Pancreas (tissue), 10 donors: Measurements from ENCODE around the gene NFATC3. TPM values are rescaled to one million over a fixed set of nuclear protein-coding genes. Genes with fewer than 3 reads are reported as not detected.

Experiments
- ATAC-seq, 4 donors: fragments of 200-7000 bp; cut with Tn5 transposase; one replicate each; pipeline versions ENCODE4 v1.8.0 to v1.9.1; 2020; ENCODE audit warnings: mild to moderate bottlenecking in 4 of 4, moderate library complexity in 4 of 4
- DNase-seq, 6 donors: peaks; one replicate each; pipeline ENCODE4 v3.0.0-alpha.2; 2020
- FAIRE-seq: peaks from 2 replicates; lab custom pipeline; 2012; peaks lifted over from hg19 to GRCh38; lab: Jason Lieb, UNC
- H3K27ac ChIP-seq, 4 donors: fragments of 200-600 bp; sonication (generic); 1 replicate in 3 of 4; 2 replicates in 1 of 4; pipeline versions ENCODE4 v1.5.0 to v1.8.0; 2020
- H3K27me3 ChIP-seq, 4 donors: fragments of 200-600 bp; one replicate each; pipeline ENCODE4 v1.8.0; 2021
- H3K36me3 ChIP-seq, 3 donors: fragments of 200-600 bp; sonication (generic) in 1 of 3; one replicate each; pipeline versions ENCODE4 v1.5.0 to v1.8.0; 2020 to 2021
- H3K4me1 ChIP-seq, 3 donors: fragments of 200-600 bp; one replicate each; pipeline ENCODE4 v1.8.0; 2021
- H3K4me3 ChIP-seq, 4 donors: fragments of 200-600 bp; sonication (generic) in 2 of 4; one replicate each; pipeline versions ENCODE4 v1.5.0 to v1.8.0; 2020 to 2021
- H3K9me3 ChIP-seq, 4 donors: fragments of 200-600 bp; one replicate each; pipeline ENCODE4 v1.8.0; 2021
- WGBS, 2 donors: extraction: QIAGEN DNeasy Blood & Tissue Kit; methylation state at CpG; one replicate each; pipeline ENCODE4 v1.1.7; 2013; 5-methylcytosine and 5-hydroxymethylcytosine counted together
- intact Hi-C, 3 donors: fragments of 100-400 bp; cut with DNase I; formaldehyde crosslinking; loops; one replicate each; pipeline versions ENCODE4 v1.11.1 to v1.14.2; 2022
- polyA plus RNA-seq, 2 donors: library from polyadenylated mRNA; stranded (reverse); fragments of 200-250 nt; gene quantifications; one replicate each; pipeline ENCODE4 v1.2.3, GENCODE V29; 2013
- total RNA-seq, 6 donors: library from RNA; stranded (reverse); fragmentation: NEBNext Ultra II Directional in 4 of 6; extraction: Animal tissue kit (Norgen Biotek cat#: 25700) in 4 of 6; gene quantifications; one replicate each; pipeline versions ENCODE4 v1.2.1 to v1.2.4, GENCODE V29; 2021 to 2023
- TF ChIP-seq, protein P1 (sequence below), 4 donors: fragments of 200-600 bp; sonication (generic) in 3 of 4; IDR thresholded peaks; one replicate each; pipeline versions ENCODE4 v1.5.0 to v1.8.0; 2021; ENCODE audit warnings: antibody characterized with exemption in 4 of 4
- donor health status: healthy with polysubstance abuse.
- donor health status: DM: no; HTN: no; CAD: no; lungs with moderate emphysema.
- donor health status: DM: no; HTN: no; CAD: no.
- donor health status: control.
- donor health status: control.
- donor health status: Bipolar disorder and iron deficiency.
- donor health status: DM: yes; HTN: yes; CAD: no.
- donor health status: DM: no; HTN: no; CAD: no.
- donor health status: DM: no; HTN: no; CAD: no.
- donor health status: DM: yes; HTN: yes; CAD: no.

The NFATC3 gene
- total and polyA plus RNA-seq, 8 donors: 3.8 to 19.3 (median 12.5) TPM

DNA sequence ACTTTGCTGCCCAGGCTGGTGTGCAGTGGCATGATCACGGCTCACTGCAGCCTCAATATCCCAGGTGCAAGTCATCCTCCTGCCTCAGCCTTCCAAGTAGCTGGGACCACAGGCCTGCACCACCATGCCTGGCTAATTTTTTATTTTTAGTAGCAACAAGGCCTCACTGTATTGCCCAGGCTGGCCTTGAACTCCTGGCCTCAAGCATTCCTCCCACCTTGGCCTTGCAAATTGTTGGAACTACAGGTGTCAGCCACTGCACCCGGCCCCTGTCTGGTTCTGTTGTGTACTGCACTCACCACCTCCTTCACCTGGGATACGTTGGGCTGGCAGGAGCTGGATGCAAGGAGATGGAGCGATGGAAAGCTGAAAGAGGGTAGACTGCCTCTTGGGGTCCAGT is 168.6 kb downstream of the NFATC3 start:
- H3K27me3 ChIP-seq: no peaks in the 10 kb centered on the region
- no peak overlapping the region for H3K27ac ChIP-seq
- TF ChIP-seq, protein P1, sequence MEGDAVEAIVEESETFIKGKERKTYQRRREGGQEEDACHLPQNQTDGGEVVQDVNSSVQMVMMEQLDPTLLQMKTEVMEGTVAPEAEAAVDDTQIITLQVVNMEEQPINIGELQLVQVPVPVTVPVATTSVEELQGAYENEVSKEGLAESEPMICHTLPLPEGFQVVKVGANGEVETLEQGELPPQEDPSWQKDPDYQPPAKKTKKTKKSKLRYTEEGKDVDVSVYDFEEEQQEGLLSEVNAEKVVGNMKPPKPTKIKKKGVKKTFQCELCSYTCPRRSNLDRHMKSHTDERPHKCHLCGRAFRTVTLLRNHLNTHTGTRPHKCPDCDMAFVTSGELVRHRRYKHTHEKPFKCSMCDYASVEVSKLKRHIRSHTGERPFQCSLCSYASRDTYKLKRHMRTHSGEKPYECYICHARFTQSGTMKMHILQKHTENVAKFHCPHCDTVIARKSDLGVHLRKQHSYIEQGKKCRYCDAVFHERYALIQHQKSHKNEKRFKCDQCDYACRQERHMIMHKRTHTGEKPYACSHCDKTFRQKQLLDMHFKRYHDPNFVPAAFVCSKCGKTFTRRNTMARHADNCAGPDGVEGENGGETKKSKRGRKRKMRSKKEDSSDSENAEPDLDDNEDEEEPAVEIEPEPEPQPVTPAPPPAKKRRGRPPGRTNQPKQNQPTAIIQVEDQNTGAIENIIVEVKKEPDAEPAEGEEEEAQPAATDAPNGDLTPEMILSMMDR (IDR thresholded peaks at IDR 0.05): no peak
- H3K36me3 ChIP-seq: no peaks in the 10 kb centered on the region
- DNase-seq: no peak
- no peak overlapping the region for H3K4me3 ChIP-seq
- FAIRE-seq: no peak
- intact Hi-C loops: no loop called here
- WGBS, 2 donors: 89 to 90% methylated on average over 4 of the region's 4 CpGs
- H3K9me3 ChIP-seq: no peaks in the 10 kb centered on the region
- no peaks in the 10 kb centered on the region for H3K4me1 ChIP-seq
- no peak for ATAC-seq

GRCh38 chr16:68255712-68256111 is 170.5 kb downstream of the NFATC3 start:
- WGBS, 2 donors: 88 to 94% methylated on average over 18 of the region's 18 CpGs
- TF ChIP-seq, protein P1 (IDR thresholded peaks at IDR 0.05): no peak
- no peaks in the 10 kb centered on the region for H3K9me3 ChIP-seq
- FAIRE-seq (no peak), ATAC-seq (no peak), DNase-seq (peak in 1 of 6 donors; percentile 58)
- H3K27me3 ChIP-seq: no peaks in the 10 kb centered on the region
- H3K36me3 ChIP-seq: no peaks in the 10 kb centered on the region
- intact Hi-C loops: loop anchor here in 1 of 3 donors (5.0 kb wide), 1 partner anchor 72 kb away; no protein-coding TSS in a partner anchor
- no peak overlapping the region for H3K4me3 ChIP-seq
- no peak overlapping the region for H3K27ac ChIP-seq
- no peaks in the 10 kb centered on the region for H3K4me1 ChIP-seq

GRCh38 chr16:68257251-68257905 is 172.2 kb downstream of the NFATC3 start:
- Histone ChIP-seq H3K9me3 (no peaks in the 10 kb centered on the region), H3K4me1 (no peaks in the 10 kb centered on the region), H3K36me3 (no peaks in the 10 kb centered on the region), H3K27ac (no peak overlapping the region), H3K27me3 (no peaks in the 10 kb centered on the region), H3K4me3 (no peak overlapping the region)
- WGBS, 2 donors: 83 to 91% methylated on average over 6 of the region's 6 CpGs
- TF ChIP-seq, protein P1 (IDR thresholded peaks at IDR 0.05): no peak
- intact Hi-C loops: loop anchor here in 1 of 3 donors (5.0 kb wide), 1 partner anchor 70 kb away; no protein-coding TSS in a partner anchor
- DNase-seq: peak in 1 of 6 donors; percentile 6
- peak in 1 of 4 donors; percentile 13 for ATAC-seq
- FAIRE-seq: no peak

GRCh38 chr16:68257906-68258800 is 173.0 kb downstream of the NFATC3 start:
- DNase-seq (no peak), FAIRE-seq (no peak), ATAC-seq (peak in 3 of 4 donors; percentile 11 to 73 (median 53))
- H3K36me3 ChIP-seq: no peaks in the 10 kb centered on the region
- H3K27ac ChIP-seq: no peak overlapping the region
- H3K4me1 ChIP-seq: no peaks in the 10 kb centered on the region
- no peaks in the 10 kb centered on the region for H3K9me3 ChIP-seq
- 78 to 80% methylated on average over 13 of the region's 13 CpGs for WGBS, 2 donors
- TF ChIP-seq, protein P1 (IDR thresholded peaks at IDR 0.05): no peak
- no peaks in the 10 kb centered on the region for H3K27me3 ChIP-seq
- no peak overlapping the region for H3K4me3 ChIP-seq
- intact Hi-C loops: loop anchor here in 1 of 3 donors (5.0 kb wide), 1 partner anchor 69 kb away; no protein-coding TSS in a partner anchor
